Putamen (tissue), 1 donor: ENCODE measurements around the gene DECR2.

Source experiments
- DNase-seq: peaks from one replicate; pipeline ENCODE4 v3.0.0-alpha.2; 2016; ENCODE audit warnings: low spot score

The DECR2 gene

DNA sequence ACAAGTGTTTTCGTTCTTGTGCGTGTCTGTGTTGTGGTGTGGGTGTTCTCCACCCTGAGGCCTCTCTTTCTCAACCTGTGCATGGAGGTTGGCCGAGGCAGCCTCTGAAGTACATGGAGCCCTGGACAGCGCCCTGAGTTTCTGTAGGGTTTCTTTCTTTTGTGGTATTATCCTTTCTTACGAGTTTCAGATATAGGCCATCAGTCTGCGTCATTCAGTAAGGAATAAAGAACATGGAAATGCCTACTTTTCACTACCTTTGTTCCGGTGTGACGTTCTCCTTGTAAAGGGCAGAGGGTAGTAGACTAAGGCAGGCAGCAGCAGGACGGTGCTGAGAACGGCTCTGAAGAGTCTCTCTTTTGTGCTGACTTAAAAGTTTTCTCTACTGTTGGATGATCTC lies 42.3 kb downstream of the DECR2 start:
- DNase-seq: no peak

DNA sequence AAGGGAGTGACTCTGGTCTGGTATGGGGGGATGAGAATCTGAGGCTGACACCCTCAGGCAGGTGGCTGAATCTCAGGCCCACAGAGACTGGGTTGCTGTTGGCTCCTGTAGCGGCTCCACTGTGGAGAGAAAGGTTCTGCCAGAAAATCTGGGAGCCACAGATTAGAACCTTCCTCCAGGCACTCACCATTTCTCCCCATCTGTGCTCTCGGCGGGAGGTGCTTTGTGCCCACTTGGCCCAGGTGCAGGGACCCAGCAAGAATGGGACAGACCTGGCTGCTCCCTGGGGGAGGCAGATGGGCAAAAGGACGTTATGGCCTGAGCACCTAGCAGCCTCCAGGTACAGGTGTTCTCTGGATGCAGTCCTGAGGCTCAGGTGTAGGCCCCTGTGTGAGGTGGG lies 43.9 kb downstream of the DECR2 start:
- no peak for DNase-seq

DNA sequence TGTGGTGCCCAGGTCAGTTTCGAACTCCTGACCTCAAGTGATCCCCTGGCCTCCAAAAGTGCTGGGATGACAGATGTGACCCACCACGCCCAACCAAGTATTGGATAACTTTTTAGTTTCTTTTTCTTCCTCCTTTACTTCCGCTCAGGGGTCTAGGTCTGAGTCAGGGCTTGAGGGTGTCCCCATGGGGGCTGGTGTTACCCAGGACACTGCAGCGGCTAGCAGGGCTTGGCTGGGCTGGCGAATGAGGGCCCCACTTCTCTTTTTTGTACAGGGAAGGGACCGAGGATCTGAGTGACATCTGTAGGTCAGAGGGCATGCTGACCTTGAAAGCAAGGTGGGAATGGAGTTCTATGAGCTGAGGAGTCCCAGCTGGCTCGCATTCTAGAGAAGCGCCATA lies 48.7 kb downstream of the DECR2 start:
- DNase-seq: no peak

DNA sequence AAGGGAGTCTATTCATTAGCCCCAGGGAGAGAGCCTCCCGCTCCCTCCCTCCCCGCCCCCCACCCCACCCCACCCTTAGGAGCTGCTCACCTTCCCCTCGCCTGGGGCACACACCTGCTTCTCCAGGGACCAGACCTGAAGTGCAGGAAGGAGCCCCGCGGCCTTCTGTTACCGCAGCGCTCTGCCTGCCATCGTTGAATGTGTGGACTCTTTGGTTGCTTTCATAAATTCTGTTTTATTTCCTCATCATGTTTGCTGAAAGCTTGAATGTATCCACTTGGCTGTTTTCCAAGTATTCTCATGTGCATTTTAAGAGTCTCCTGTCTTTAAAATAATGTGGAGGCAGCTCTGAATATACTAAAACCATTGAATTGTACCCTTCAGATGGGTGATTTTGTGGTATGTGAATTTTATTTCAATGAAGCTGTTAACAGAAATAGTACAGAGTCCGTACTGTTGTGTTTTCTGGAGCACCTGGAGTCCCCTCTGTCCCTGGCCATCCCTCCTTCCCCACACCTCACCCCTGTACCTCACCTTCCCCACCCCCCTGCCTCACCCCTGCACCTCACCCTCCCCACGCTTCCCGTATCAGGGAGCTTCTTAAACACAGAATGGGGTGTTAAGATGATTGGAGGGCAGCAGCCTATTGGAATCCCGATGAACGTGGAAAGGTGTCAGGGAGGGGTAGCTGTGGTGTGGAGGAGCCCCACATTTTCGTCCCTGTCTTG lies 49.3 kb downstream of the DECR2 start:
- DNase-seq: no peak

DNA sequence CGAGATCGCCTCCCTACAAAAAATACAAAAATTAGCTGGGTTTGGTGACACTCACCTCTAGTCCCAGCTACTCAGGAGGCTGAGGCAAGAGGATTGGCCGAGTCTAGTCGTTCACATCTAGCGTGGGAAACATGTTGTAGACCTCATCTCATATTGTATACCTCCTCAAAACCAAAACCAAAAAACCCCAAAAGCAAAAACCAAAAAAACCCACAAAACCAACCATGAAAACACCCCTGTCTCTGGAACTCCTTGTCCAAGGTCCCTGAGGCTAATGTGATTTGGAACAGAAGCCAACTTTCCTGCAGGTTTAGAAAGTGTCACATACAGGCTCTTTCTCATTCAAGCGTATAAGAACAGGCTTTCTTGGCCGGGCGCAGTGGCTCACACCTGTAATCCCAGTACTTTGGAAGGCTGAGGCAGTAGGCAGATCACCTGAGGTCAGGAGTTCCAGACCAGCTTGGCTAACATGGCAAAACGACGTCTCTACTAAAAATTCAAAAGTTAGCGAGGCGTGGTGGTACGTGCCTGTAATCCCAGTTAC lies 52.8 kb downstream of the DECR2 start:
- DNase-seq: no peak

DNA sequence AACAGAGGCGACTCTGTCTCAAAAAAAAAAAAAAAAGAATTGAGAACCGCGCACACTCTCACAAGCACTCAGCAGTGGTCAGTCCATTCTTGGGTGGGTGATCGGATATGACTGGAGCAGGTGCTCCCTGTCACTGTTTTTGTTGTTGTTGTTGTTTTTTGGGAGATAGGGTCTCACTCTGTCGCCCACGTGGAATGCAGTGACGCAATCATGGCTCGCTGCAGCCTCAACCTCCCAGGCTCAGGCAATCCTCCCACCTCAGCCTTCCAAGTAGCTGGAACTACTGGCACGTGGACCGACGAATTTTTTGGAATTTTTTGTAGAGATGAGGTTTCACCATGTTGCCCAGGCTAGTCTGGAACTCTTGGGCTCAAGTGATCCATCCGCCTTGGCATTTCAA lies 53.8 kb downstream of the DECR2 start:
- DNase-seq: no peak

DNA sequence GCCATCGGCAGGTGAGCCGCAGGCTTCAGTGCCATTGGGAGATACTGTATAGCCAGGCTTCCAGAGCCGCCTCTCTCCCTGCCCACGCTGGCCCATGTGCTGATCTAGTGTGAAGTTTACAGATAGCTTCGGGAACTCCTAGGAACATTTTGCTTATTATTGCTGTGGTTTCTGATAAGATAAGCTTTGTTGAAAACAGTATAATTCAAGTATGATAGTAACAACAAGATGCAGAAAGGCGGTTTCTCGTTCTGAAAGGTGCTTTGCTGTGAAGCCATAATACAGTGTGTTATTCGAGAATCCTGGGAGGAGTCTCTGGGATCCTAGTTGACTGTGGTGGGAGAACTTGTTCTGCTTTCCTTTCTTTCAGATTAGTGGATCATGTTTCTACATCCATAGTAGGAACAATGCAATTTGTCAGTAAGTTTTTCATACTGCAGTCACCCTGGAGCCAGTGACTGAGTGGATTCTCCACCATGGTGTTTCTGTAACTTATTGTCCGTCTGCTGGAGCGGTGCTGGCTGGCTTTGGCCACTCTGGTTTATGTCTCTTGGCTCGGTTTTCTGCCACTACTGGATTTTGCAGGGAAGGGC lies 55.3 kb downstream of the DECR2 start:
- DNase-seq: no peak

DNA sequence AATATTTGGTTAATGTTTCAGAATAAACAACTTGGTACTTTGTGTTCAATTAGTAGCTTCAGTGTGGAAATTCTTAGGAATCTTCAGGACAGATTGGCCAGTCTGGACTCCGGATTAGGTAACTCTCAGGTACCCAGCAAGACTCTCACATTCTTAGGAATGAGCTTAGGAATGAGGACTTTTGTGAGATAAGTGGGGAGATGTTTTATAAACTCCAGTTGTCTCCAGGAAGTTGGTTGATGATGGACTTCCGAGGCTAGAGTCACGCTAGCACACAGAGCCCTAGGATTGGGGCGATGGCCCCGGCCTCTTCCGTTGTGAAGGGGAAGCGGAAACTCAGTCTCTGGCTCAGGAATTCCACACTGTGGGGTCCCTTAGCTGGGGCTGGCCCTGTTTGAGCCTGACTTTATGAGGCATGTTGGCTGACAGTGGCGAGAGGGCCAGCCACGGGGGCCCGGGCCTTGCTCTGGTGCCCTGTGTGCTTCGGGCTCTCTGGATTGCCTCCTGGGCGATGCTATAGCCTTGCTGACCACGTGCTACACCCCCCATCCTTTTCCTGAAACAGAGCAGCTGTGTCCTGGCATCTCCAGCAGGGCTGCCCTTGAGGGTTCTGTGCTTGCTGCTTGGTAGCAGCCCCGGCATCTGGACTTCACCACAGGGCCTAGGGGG lies 56.2 kb downstream of the DECR2 start:
- peak; percentile 58 for DNase-seq

DNA sequence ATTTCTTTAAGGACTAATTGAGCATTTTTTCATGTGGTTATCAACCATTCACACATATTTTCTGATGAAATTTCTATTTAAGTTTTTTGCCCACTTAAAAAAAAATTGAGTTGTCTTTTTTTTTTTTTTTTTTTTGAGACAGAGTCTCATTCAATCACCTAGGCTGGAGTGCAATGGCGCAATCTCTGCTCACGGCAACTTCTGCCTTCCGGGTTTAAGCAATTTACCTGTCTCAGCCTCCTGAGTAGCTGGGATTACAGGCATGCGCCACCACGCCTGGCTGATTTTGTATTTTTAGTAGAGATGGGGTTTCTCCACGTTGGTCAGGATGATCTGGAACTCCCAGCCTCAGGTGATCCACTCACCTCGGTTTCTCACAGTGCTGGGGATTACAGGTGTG lies 58.1 kb downstream of the DECR2 start:
- DNase-seq: no peak

DNA sequence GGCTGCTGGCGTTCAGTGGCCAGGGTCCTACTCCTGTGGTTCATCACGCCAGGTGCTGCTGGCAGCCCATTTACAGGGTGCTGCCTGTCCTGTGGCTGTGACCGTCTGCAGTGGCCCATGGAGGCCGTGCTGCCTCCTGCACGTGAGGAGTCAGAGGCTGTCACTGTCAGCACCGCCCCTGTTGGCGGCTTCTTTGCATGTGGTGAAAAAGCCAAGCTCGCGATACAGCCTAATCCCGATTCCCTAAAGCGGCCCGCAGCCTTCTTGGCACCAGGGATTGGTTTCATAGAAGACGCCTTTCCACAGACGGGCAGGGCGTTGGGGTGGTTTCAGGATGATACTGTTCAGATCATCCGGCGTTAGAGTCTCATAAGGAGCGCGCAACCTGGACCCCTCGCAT lies 59.1 kb downstream of the DECR2 start:
- DNase-seq: no peak
